A673 (cell line): ENCODE results near the gene C19orf47.

Source experiments
- CTCF ChIP-seq: fragments of 300-800, 200-600 bp; sonication (generic); conservative IDR thresholded peaks from 2 replicates; pipeline ENCODE4 v1.5.1; 2017; ENCODE audit warnings: low read depth, mild to moderate bottlenecking, antibody characterized with exemption, low read length, moderate library complexity, mixed read lengths
- EZH2 ChIP-seq: fragments of 200-600 bp; sonication (generic); IDR thresholded peaks from 2 replicates; pipeline ENCODE4 v1.6.1; 2017; ENCODE audit warnings: borderline replicate concordance, low read depth, mild to moderate bottlenecking, mixed read lengths, antibody characterized with exemption, low read length; ENCODE audit not compliant: poor library complexity, severe bottlenecking

GRCh38 chr19:40317338-40317737 is 30.9 kb downstream of the C19orf47 start:
- no peak for TF ChIP-seq CTCF
- TF ChIP-seq EZH2, result no peak
